ENCODE measurements around the gene CD4.
A peak's percentile ranks its signal among the peaks of the same experiment; 100 is the strongest.

Gene CD4

GRCh38 chr12:6765634-6766581 lies 23.4 kb upstream of the CD4 start, which contains the start of gene PTMS:
PTMS (plus strand) TSS chr12:6766363; CDS start chr12:6766706, 343 bp downstream.
- peak; percentile 74 for DNase-seq (ENCODE audit: low spot score)

GRCh38 chr12:6766651-6767349 lies 22.5 kb upstream of the CD4 start:
- peak; percentile 88 for DNase-seq (ENCODE audit: low spot score)

- DNase-seq (ENCODE audit: low spot score), result peak; percentile 18
Measured at GRCh38 chr12:6767353-6768319, 21.7 kb upstream of the CD4 start.

GRCh38 chr12:6768437-6768914 lies 20.9 kb upstream of the CD4 start:
- no peak for DNase-seq (ENCODE audit: low spot score)

GRCh38 chr12:6768990-6769389 lies 20.3 kb upstream of the CD4 start:
- no peak for DNase-seq (ENCODE audit: low spot score)

- DNase-seq (ENCODE audit: low spot score), result no peak
Measured at GRCh38 chr12:6769666-6770065, 19.7 kb upstream of the CD4 start.

GRCh38 chr12:6770094-6770493 lies 19.2 kb upstream of the CD4 start:
- no peak for DNase-seq (ENCODE audit: low spot score)

- DNase-seq (ENCODE audit: low spot score), result no peak
Measured at GRCh38 chr12:6770600-6770999, 18.7 kb upstream of the CD4 start.

- no peak for DNase-seq (ENCODE audit: low spot score)
Measured at GRCh38 chr12:6771091-6771495, 18.2 kb upstream of the CD4 start.

- DNase-seq (ENCODE audit: low spot score), result no peak
Measured at GRCh38 chr12:6771509-6772330, 17.6 kb upstream of the CD4 start.

- DNase-seq (ENCODE audit: low spot score), result no peak
Measured at GRCh38 chr12:6772331-6772695, 17.0 kb upstream of the CD4 start, which contains the start of gene LAG3. LAG3 (plus strand) TSS chr12:6772520; CDS start chr12:6772853, 333 bp downstream.

- DNase-seq (ENCODE audit: low spot score), result no peak
Measured at GRCh38 chr12:6772726-6773589, 16.4 kb upstream of the CD4 start.

GRCh38 chr12:6773590-6774351 lies 15.6 kb upstream of the CD4 start:
- DNase-seq (ENCODE audit: low spot score), result no peak

- DNase-seq (ENCODE audit: low spot score), result no peak
Measured at GRCh38 chr12:6774499-6775062, 14.7 kb upstream of the CD4 start.

GRCh38 chr12:6775185-6776174 lies 13.8 kb upstream of the CD4 start:
- no peak for DNase-seq (ENCODE audit: low spot score)

GRCh38 chr12:6777386-6777785 lies 11.9 kb upstream of the CD4 start:
- DNase-seq (ENCODE audit: low spot score), result no peak

GRCh38 chr12:6778217-6778573 lies 11.1 kb upstream of the CD4 start:
- no peak for DNase-seq (ENCODE audit: low spot score)

Data from LoVo (cell line).